ENCODE data around the gene COL6A1.
"Not testable (repeated sequence)": the region's sequence is repeated elsewhere in the genome, so short reads cannot be mapped to it uniquely, and the experiment has no call there.

The COL6A1 gene

DNA sequence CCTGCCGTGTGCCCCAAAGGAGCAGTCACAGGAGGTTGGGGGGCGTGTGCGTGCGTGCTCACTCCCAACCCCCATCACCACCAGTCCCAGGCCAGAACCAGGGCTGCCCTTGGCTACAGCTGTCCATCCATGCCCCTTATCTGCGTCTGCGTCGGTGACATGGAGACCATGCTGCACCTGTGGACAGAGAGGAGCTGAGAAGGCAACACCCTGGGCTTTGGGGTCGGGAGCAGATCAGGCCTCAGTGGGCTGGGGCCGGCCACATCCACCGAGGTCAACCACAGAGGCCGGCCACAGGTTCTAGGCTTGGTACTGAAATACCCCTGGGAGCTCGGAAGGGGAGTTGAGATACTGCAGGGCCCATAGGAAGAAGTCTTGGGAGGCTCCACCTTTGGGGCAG, 23.5 kb downstream of the COL6A1 start:
- no peaks in the 10 kb centered on the region for H3K4me1 Mint-ChIP-seq (ENCODE audit: low read depth)
- no peaks in the 10 kb centered on the region for H3K27me3 Mint-ChIP-seq
- peaks cover 7% of the 10 kb centered on the region for H3K9me3 Mint-ChIP-seq

DNA sequence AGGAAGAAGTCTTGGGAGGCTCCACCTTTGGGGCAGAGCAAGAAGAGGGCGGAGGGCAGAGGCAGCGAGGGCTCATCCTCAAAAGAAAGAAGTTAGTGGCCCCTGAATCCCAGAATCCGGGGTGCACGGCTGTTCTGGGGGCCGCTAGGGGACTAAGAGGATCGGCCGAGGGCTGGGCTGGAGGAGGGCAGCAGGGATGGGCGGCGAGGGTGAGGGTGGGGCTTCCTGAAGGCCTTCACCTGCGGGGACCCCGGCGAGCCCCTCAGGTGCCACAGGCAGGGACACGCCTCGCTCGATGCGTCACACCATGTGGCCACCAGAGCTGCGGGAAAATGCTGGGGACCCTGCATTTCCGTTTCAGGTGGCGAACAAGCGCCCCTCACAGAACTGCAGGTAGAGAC, 23.9 kb downstream of the COL6A1 start:
- Mint-ChIP-seq H3K4me3 (no peak overlapping the region), H3K27ac (no peak overlapping the region), H3K9me3 (peaks cover 7% of the 10 kb centered on the region), H3K36me3 (ENCODE audit: low read depth) (no peaks in the 10 kb centered on the region), H3K4me1 (ENCODE audit: low read depth) (no peaks in the 10 kb centered on the region), H3K27me3 (no peaks in the 10 kb centered on the region)
- no peak for DNase-seq

More for the DNA sequence above, 23.5 kb downstream of the COL6A1 start:
- Mint-ChIP-seq H3K4me3 (no peak overlapping the region), H3K36me3 (ENCODE audit: low read depth) (no peaks in the 10 kb centered on the region), H3K27ac (no peak overlapping the region)
- no peak for DNase-seq

DNA sequence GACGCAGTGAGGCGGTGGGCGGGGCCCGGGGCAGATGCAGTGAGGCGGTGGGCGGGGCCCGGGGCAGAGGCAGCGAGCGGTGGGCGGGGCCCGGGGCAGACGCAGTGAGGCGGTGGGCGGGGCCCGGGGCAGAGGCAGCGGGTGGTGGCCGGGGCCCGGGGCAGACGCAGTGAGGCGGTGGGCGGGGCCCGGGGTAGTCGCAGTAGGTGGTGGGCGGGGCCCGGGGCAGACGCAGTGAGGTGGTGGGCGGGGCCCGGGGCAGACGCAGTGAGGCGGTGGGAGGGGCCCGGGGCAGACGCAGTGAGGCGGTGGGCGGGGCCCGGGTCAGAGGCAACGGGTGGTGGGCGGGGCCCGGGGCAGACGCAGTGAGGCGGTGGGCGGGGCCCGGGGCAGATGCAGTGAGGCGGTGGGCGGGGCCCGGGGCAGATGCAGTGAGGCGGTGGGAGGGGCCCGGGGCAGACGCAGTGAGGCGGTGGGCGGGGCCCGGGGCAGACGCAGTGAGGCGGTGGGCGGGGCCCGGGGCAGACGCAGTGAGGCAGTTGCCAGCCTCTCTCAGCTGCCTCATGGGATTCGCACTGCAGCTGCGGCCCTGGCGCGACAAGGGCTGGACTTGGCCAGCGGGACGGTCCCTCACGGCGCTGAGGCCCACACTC, 24.4 kb downstream of the COL6A1 start:
- not testable (repeated sequence) for H3K27ac Mint-ChIP-seq; H3K36me3 Mint-ChIP-seq (ENCODE audit: low read depth); H3K4me1 Mint-ChIP-seq (ENCODE audit: low read depth); H3K9me3 Mint-ChIP-seq; H3K27me3 Mint-ChIP-seq; DNase-seq; H3K4me3 Mint-ChIP-seq

DNA sequence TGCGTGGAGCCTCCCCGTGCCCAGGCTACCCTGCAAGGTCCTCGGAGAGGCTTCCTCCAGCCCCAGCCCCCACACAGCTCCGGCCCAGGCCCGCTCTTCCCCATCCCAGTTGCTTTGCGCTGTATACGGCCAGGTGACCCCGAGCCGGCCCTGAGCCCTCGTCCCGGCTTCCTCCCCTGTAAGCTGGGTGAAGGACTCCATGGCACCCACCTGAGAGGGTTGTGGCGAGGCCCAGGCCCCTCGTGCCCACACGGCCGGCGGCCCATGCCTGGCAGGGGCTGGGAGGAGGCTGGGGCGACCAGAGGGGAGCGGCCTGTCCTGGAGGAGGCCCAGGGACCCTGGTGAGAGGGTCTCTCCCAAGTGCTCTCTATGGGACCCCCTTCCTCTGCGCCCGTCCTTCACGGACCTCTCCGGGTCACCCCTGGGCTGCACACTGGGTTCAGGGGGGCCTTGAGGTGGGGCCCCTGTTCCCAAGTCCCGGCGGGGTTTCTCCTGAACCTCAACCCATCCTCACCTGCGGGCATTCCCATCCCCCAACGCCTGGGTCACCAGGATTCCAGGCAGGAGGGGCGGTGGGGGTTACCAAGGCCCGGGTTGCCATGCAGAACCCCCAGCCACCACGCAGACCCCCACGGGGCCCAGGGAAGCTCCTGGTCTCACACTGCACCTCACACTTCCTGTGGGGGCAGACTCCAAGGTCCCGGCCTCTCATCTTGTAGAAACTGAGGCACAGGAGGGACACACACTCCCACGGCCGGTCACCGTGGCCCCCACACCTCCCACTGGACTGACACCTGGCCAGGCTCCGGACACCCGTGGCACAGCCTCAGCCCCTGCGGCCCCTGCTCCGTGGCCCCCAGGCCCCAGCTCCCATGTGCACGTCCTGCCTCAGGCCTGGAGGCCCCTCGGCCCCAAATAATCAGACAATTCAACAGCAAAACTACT, 25.2 kb downstream of the COL6A1 start:
- no peak overlapping the region for H3K4me3 Mint-ChIP-seq
- no peak overlapping the region for H3K27ac Mint-ChIP-seq
- peaks cover 7% of the 10 kb centered on the region for H3K9me3 Mint-ChIP-seq
- H3K4me1 Mint-ChIP-seq (ENCODE audit: low read depth): no peaks in the 10 kb centered on the region
- peaks cover 3% of the 10 kb centered on the region for H3K27me3 Mint-ChIP-seq
- DNase-seq: no peak
- H3K36me3 Mint-ChIP-seq (ENCODE audit: low read depth): no peaks in the 10 kb centered on the region

DNA sequence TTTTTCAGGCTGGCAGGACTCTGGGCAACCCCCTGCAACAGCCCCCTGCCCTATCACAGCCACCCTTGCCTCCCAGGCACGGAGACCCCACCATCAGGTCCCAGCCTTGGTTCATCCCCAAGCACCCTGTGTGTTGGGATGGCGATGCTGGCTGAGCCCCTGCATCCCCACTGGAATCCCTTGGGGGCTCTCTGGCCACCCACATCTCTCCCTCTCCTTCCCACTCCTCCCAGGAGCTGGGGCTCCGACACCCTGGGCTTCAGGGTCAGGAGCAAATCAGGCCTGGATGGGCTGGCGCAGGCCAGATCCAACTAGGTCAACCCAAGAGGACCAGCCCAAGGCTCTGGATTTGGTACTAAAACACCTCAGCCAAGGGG, 25.9 kb downstream of the COL6A1 start:
- no peak overlapping the region for H3K4me3 Mint-ChIP-seq
- H3K27me3 Mint-ChIP-seq: peaks cover 6% of the 10 kb centered on the region
- no peak for DNase-seq
- H3K36me3 Mint-ChIP-seq (ENCODE audit: low read depth): no peaks in the 10 kb centered on the region
- H3K4me1 Mint-ChIP-seq (ENCODE audit: low read depth): no peaks in the 10 kb centered on the region
- no peak overlapping the region for H3K27ac Mint-ChIP-seq
- peaks cover 7% of the 10 kb centered on the region for H3K9me3 Mint-ChIP-seq

DNA sequence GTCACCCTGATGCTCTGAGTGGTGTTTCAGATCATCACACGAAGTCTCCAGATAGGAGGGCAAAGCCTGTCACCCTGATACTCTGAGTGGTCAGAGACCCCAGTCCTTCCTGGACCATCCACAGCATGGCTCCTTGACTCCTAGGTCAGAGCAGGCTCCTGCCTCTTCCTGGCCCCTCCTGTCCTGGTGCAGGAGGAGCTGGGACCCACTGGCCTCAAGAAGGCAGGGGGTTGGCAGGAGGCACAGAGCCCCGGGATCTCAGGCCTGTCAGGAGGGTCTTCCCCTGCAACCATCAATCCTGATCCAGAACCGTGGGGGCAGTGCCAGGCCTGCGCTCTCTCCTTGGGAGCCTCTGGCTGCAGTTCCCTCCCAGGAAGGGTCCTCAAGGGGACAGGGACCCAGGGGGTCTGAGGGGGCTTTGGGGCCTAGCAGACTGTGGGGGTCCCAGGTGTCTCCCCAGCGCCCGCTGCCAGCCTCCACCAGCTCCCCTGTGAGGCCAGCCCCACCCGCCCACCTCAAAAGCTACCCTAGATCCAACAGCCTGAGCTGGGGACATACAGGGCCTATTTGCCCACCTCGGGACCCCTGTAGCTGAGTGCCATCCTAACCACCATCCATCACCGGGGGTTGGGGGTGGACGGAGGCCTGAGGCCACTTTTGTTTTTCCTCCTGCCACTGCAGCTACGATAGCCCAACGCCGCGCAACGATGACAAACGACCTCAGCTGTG, 27.5 kb downstream of the COL6A1 start:
- no peaks in the 10 kb centered on the region for H3K4me1 Mint-ChIP-seq (ENCODE audit: low read depth)

DNA sequence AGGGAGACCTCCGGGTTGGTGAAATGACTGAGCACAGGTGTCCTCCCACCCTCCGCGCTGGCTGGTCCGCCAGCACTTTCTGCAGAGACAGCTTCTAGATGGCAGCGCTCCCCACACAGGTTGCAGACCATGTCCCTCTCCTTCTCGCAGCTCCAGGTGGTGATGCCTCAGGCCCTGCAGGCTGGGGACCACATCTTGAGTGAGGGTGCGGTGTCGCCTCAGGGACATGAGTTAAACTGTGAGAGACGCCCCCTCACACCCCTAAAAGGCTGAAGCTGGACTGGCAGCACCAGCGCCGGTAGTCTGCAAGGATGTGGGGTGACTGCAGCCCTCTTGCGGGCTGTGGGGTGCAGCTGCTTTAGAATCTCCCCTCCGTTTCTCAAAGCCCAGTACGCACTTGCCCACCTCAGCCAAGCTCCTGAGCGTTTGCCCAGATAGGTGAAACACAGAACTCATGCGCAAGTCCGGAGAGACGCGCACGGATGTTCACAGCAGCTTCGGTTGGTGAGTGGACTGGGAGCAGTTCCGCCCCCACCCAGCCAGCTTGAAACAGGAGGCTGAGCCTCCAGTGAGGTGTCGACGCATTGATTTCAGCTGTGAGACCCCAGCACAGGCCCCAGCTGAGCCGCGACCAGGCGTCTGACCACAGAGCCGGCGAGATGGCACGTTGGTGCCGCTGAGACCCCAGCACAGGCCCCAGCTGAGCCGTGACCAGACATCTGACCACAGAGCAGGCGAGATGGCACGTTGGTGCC, 28.6 kb downstream of the COL6A1 start:
- Mint-ChIP-seq H3K27me3 (peaks cover 12% of the 10 kb centered on the region), H3K4me1 (ENCODE audit: low read depth) (no peaks in the 10 kb centered on the region)

More for the DNA sequence above, 27.5 kb downstream of the COL6A1 start:
- Mint-ChIP-seq H3K9me3 (peaks cover 7% of the 10 kb centered on the region), H3K27me3 (peaks cover 6% of the 10 kb centered on the region), H3K27ac (no peak overlapping the region), H3K4me3 (no peak overlapping the region), H3K36me3 (ENCODE audit: low read depth) (no peaks in the 10 kb centered on the region)
- no peak for DNase-seq

DNA sequence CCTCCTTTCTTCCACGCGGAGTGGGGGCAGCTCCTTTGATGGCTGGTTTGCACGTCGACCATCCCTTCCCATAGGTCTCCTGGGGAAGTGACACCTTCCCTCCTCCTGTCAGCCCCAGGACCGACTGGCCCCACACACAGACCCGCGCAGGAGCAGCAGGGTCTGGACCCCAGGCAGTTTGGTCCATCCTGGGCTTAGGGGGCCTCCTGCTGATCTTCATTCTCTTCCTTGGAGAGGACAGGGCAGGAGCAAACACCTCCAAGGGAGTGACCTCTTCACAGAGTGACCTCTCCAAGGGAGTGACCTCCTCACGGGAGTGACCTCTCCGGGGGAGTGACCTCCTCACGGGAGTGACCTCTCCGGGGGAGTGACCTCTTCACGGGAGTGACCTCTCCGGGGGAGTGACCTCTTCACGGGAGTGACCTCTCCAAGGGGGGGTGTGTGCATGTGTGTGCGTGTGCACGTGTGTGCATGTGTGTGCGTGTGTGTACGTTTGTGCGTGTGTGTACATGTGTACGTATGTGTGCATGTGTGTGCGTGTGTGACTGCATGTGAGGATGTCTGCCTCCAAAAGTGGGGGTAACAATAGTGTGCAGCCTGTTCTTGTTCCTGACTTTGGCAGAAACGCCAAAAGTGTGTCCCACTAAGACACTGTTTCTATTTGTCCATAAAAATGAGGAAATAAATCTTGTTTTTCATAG, 29.8 kb downstream of the COL6A1 start:
- Mint-ChIP-seq H3K9me3 (peaks cover 7% of the 10 kb centered on the region), H3K27ac (no peak overlapping the region), H3K4me1 (ENCODE audit: low read depth) (no peaks in the 10 kb centered on the region), H3K36me3 (ENCODE audit: low read depth) (no peaks in the 10 kb centered on the region), H3K4me3 (no peak overlapping the region), H3K27me3 (peaks cover 17% of the 10 kb centered on the region)
- DNase-seq: no peak

More for the DNA sequence above, 28.6 kb downstream of the COL6A1 start:
- H3K4me3 Mint-ChIP-seq: no peak overlapping the region
- H3K27ac Mint-ChIP-seq: no peak overlapping the region
- H3K9me3 Mint-ChIP-seq: peaks cover 7% of the 10 kb centered on the region
- no peaks in the 10 kb centered on the region for H3K36me3 Mint-ChIP-seq (ENCODE audit: low read depth)
- peak; percentile 15 for DNase-seq

DNA sequence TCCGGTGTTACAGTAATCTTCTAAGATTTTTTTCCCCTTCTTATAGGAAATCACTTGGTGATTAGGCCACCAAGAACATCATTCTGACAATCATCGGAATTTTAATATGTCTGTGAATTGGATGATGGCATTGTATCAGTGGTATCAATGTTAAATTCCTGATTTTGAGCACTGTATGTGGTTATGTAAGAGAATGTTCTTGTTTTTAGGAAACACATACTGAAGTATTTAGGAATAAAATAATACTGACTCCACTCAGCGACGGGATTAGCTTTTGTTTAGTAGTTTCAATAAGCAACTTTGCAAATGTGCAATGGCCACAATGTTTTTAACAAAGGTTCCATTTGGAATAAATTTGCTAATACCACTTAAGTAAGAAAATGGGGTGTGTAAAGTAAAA, 30.6 kb downstream of the COL6A1 start:
- no peak overlapping the region for H3K4me3 Mint-ChIP-seq
- H3K36me3 Mint-ChIP-seq (ENCODE audit: low read depth): no peaks in the 10 kb centered on the region
- DNase-seq: no peak
- H3K27ac Mint-ChIP-seq: no peak overlapping the region
- no peaks in the 10 kb centered on the region for H3K4me1 Mint-ChIP-seq (ENCODE audit: low read depth)
- peaks cover 7% of the 10 kb centered on the region for H3K9me3 Mint-ChIP-seq
- H3K27me3 Mint-ChIP-seq: peaks cover 24% of the 10 kb centered on the region

DNA sequence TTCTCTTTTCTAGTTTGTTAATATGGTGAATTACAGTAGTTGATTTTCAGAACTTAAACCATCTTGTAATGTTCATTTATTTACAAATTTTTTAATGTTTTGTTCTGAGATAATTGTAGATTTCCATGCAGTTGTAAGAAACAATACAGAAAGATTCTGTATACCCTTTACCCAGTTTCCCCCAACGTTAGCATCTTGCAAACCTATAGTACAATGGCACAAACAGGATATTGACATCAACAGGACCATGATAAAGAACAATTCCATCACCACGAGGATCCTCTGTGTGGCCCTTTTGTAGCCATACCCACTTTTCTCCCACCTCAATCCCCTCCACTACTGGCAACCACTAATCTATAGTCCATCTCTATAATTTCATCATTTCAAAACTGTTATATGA, 33.3 kb downstream of the COL6A1 start:
- peaks cover 48% of the 10 kb centered on the region for H3K27me3 Mint-ChIP-seq
- H3K4me3 Mint-ChIP-seq: no peak overlapping the region
- H3K9me3 Mint-ChIP-seq: no peaks in the 10 kb centered on the region
- no peak for DNase-seq
- H3K27ac Mint-ChIP-seq: no peak overlapping the region
- no peaks in the 10 kb centered on the region for H3K4me1 Mint-ChIP-seq (ENCODE audit: low read depth)
- H3K36me3 Mint-ChIP-seq (ENCODE audit: low read depth): no peaks in the 10 kb centered on the region

DNA sequence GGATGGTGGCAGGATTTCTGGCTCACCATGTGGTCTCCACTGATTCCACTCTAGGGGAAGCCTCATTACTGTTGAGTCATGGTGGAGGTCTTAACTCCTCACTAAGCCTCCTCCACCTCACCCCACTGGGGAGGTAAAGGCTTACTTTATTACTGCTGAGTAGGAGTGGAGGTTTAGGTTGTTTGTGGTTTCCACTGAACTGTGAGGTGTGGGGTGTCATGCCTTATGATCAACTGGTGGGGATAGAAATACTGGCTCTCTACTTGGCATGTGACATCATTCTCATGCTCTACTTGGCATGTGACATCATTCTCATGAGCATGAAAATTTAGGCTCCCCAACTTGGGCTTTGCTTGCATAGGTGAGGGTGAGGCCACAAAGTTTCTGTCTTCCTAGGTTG, 35.6 kb downstream of the COL6A1 start:
- Mint-ChIP-seq H3K27me3 (peaks cover 56% of the 10 kb centered on the region), H3K9me3 (no peaks in the 10 kb centered on the region)
- no peak for DNase-seq

DNA sequence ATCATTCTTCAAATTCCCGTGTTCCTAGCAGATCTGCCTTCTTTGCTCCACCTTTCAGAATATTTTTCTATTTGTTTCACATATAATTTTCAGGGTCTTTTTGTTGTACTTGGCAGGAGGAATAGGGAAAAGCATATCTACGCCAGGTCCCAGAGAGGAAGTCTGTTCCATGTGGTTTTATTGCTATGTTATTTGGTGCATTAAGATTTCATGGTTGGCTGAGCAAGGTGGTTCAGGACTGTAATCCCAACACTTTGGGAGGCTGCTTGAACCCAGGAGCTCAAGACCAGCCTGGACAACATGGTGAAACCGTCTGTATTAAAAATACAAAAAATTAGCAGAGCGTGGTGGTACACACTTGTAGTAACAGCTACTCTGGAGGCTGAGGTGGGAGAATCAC, 36.1 kb downstream of the COL6A1 start:
- peaks cover 56% of the 10 kb centered on the region for H3K27me3 Mint-ChIP-seq
- no peak for DNase-seq
- H3K36me3 Mint-ChIP-seq (ENCODE audit: low read depth): no peaks in the 10 kb centered on the region
- H3K9me3 Mint-ChIP-seq: no peaks in the 10 kb centered on the region
- H3K27ac Mint-ChIP-seq: no peak overlapping the region
- no peak overlapping the region for H3K4me3 Mint-ChIP-seq
- no peaks in the 10 kb centered on the region for H3K4me1 Mint-ChIP-seq (ENCODE audit: low read depth)

More for the DNA sequence above, 35.6 kb downstream of the COL6A1 start:
- Mint-ChIP-seq H3K36me3 (ENCODE audit: low read depth) (no peaks in the 10 kb centered on the region), H3K4me1 (ENCODE audit: low read depth) (no peaks in the 10 kb centered on the region), H3K27ac (no peak overlapping the region), H3K4me3 (no peak overlapping the region)

DNA sequence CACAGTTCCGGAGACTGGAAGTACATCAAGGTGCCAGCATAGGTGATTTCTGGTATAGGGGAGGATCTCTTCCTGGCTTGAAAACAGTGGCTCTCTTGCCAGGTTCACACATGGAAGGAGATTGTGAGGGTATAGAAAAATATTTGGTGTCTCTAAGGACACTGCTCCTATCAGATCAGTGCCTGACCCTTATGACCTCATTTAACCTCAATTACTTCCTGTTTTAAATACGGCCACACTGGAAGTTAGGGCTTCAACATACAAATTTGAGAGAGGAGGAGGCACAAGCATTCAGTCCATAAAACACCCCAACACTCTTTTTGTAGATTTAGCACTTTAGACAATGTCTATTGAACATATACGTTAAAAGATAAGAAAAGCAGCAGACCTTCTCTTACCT, 37.0 kb downstream of the COL6A1 start:
- Mint-ChIP-seq H3K9me3 (no peaks in the 10 kb centered on the region), H3K27ac (no peak overlapping the region), H3K4me1 (ENCODE audit: low read depth) (no peaks in the 10 kb centered on the region), H3K36me3 (ENCODE audit: low read depth) (no peaks in the 10 kb centered on the region), H3K27me3 (peaks cover 61% of the 10 kb centered on the region), H3K4me3 (no peak overlapping the region)
- no peak for DNase-seq

DNA sequence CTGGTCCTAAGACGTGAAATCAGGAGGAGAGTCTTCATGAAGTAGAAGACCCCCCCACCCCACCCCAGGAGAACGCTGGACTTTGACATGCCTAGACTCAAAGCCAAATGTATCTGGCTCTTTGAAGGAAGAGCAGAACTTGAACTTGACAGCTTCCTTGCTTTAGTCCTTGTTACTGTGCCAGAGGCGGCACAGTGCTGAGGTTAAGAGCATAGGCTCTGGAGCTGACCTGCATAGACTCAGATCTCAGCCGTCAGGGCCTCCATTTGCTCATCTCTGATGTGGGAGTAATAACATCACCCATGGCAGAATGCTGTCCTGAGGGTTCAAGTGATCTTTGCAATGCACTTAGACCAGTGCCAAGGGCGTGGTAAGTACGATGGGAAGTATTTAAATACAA, 39.0 kb downstream of the COL6A1 start:
- H3K27ac Mint-ChIP-seq: no peak overlapping the region
- peak; percentile 1 for DNase-seq
- no peak overlapping the region for H3K4me3 Mint-ChIP-seq
- peaks cover 6% of the 10 kb centered on the region for H3K4me1 Mint-ChIP-seq (ENCODE audit: low read depth)
- no peaks in the 10 kb centered on the region for H3K9me3 Mint-ChIP-seq
- peaks cover 63% of the 10 kb centered on the region for H3K27me3 Mint-ChIP-seq
- H3K36me3 Mint-ChIP-seq (ENCODE audit: low read depth): no peaks in the 10 kb centered on the region

All from activated T-cell treated with anti-CD3 and anti-CD28 coated beads, Interleukin-2, amount 50 U/mL, for 24 hours (primary cell).